Kidney epithelial cell (primary cell): ENCODE measurements around the gene PTH1R. TPM values are rescaled to one million over a fixed set of nuclear protein-coding genes. Genes with fewer than 3 reads are reported as not detected.
A peak's percentile ranks its signal among the peaks of the same experiment; 100 is the strongest.

Source experiments
- DNase-seq: peaks from one replicate; pipeline ENCODE4 v3.0.0-alpha.2; 2010; ENCODE audit warnings: low read depth
- H3K27me3 ChIP-seq: 2 replicates; pipeline ENCODE4 v1.6.0; 2011; ENCODE audit warnings: low read length; ENCODE audit not compliant: control insufficient read depth, insufficient read depth
- H3K36me3 ChIP-seq: 2 replicates; pipeline ENCODE4 v1.5.1; 2011; ENCODE audit warnings: low read length; ENCODE audit not compliant: control insufficient read depth, insufficient read depth
- H3K4me3 ChIP-seq: 2 replicates; pipeline ENCODE4 v1.5.1; 2011; ENCODE audit warnings: low read depth, mild to moderate bottlenecking, control low read depth, low read length
- total RNA-seq: library from RNA; depleted of rRNA; stranded (reverse); fragments of >200 nt; gene quantifications from 2 replicates; pipeline ENCODE4 v1.2.3, GENCODE V29; 2015
- TF ChIP-seq, protein P1 (sequence below): IDR thresholded peaks from 2 replicates; pipeline ENCODE4 v1.5.1; 2011; ENCODE audit warnings: mild to moderate bottlenecking, moderate library complexity, low read length, control low read depth, inconsistent platforms; ENCODE audit not compliant: insufficient read depth, poor library complexity, severe bottlenecking

PTH1R gene
- total RNA-seq, 1 donor from 2014 or later: 2.1 TPM

DNA sequence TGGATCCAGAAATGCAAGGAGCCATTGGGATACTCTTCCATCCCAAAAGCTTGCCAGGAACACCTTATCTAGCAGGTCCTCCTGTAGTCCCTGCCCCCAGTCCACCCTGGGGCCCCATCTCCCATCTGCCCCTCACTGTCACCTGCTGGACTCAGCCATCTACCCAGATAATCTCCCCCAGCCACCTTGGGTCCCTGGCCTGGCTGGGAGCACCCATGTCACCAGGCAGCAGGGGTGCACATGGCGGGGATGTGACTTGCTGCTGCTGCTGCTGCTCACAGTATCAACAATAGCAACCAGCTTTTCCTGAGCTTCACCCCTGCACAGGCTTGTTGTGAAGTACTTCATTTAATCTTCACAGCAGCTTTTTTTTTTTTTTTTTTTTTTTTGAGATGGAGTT lies 12.6 kb downstream of the PTH1R start:
- no peak for DNase-seq
- TF ChIP-seq, protein P1, sequence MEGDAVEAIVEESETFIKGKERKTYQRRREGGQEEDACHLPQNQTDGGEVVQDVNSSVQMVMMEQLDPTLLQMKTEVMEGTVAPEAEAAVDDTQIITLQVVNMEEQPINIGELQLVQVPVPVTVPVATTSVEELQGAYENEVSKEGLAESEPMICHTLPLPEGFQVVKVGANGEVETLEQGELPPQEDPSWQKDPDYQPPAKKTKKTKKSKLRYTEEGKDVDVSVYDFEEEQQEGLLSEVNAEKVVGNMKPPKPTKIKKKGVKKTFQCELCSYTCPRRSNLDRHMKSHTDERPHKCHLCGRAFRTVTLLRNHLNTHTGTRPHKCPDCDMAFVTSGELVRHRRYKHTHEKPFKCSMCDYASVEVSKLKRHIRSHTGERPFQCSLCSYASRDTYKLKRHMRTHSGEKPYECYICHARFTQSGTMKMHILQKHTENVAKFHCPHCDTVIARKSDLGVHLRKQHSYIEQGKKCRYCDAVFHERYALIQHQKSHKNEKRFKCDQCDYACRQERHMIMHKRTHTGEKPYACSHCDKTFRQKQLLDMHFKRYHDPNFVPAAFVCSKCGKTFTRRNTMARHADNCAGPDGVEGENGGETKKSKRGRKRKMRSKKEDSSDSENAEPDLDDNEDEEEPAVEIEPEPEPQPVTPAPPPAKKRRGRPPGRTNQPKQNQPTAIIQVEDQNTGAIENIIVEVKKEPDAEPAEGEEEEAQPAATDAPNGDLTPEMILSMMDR: no peak
- no peak overlapping the region for H3K4me3 ChIP-seq
- H3K36me3 ChIP-seq: no peaks in the 10 kb centered on the region
- H3K27me3 ChIP-seq: peaks cover 6% of the 10 kb centered on the region

GRCh38 chr3:46891132-46891531 lies 13.6 kb downstream of the PTH1R start:
- no peak overlapping the region for H3K4me3 ChIP-seq
- H3K36me3 ChIP-seq: no peaks in the 10 kb centered on the region
- TF ChIP-seq, protein P1: no peak
- no peak for DNase-seq
- peaks cover 6% of the 10 kb centered on the region for H3K27me3 ChIP-seq

- DNase-seq: no peak
- Histone ChIP-seq H3K36me3 (no peaks in the 10 kb centered on the region), H3K27me3 (peaks cover 6% of the 10 kb centered on the region), H3K4me3 (peak overlapping the region; percentile 29)
- TF ChIP-seq, protein P1: no peak
Observed at GRCh38 chr3:46892285-46893145, 15.0 kb downstream of the PTH1R start.

DNA sequence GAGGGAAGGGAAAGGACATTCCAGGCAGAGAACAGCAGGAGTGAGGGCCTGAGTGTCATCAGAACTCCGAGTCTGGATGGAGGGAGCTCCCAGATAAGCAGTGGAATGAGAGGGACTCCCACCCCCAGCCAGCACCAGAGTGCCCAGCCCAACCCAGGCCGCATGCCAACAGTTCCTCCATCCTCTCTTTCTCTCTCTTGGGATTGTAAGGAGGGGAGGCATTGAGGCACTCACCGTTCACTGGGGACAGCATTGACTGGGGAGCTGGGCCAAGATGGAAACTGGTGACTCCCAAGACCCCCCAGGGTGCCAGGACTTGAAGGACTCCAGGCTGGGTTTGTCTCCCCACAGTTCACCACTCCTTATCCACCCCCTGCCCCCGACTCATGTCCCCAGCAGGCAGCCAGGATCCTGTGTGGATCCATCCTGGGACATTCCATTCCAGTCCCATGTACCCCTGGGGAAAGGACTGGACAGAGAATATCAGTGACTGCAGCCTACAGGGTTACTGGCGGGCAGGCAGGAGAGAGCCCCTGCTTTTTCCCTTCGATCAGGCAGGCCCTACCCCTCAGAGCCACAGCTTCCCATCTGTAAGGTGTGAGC lies 15.7 kb downstream of the PTH1R start:
- TF ChIP-seq, protein P1: no peak
- H3K36me3 ChIP-seq: no peaks in the 10 kb centered on the region
- H3K27me3 ChIP-seq: peaks cover 12% of the 10 kb centered on the region
- H3K4me3 ChIP-seq: no peak overlapping the region
- no peak for DNase-seq

DNA sequence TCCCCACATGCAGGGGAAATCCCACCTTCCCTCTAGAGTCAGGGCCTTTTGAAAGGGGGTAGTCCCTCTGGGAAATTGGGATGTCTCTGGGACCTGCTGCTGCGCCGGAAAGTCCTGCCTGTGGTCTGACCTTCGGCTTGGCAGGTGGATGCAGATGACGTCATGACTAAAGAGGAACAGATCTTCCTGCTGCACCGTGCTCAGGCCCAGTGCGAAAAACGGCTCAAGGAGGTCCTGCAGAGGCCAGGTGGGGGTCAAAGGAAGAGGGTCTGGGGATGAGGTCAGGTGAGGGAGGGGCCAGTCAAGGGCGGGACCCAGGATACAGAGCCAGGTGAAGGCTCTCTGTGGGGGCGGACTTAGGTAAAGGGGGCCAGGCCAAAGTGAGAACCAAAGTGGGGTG lies 16.2 kb downstream of the PTH1R start:
- DNase-seq: no peak
- TF ChIP-seq, protein P1: no peak
- Histone ChIP-seq H3K27me3 (peaks cover 16% of the 10 kb centered on the region), H3K4me3 (no peak overlapping the region), H3K36me3 (no peaks in the 10 kb centered on the region)
